Panc1 (cell line): Measurements from ENCODE around the gene CAMK1D. TPM values are rescaled to one million over a fixed set of nuclear protein-coding genes. Genes with fewer than 3 reads are reported as not detected.

Experiments
- ATAC-seq: fragments of 200-7000 bp; cut with Tn5 transposase; 2 replicates; pipeline ENCODE4 v1.9.1; 2020; ENCODE audit warnings: mild to moderate bottlenecking, moderate library complexity
- BruUV-seq: library from RNA; stranded (reverse); fragments of 400-500 nt; replicated peaks from 2 replicates; lab custom pipeline; 2021; lab: Mats Ljungman, UMichigan
- CTCF ChIA-PET: fragments of 300-600 bp; sonication (Branson Sonifier 250); formaldehyde crosslinking; loops from one replicate; lab custom pipeline; 2022; ENCODE audit warnings: antibody characterized with exemption; lab: Charles Lee
- POLR2A ChIA-PET: fragments of 300-600 bp; sonication (Branson Sonifier 250); formaldehyde crosslinking; loops from one replicate; lab custom pipeline; 2022; ENCODE audit warnings: antibody characterized with exemption; lab: Charles Lee
- DNase-seq: peaks from one replicate; pipeline ENCODE4 v3.0.0-alpha.2; 2010; ENCODE audit warnings: low read depth, low spot score
- H3K27ac ChIP-seq: 2 replicates; pipeline ENCODE4 v1.5.1; 2011; ENCODE audit warnings: mild to moderate bottlenecking, low read length, inconsistent platforms
- H3K27me3 ChIP-seq: fragments of 200-500 bp; sonication (Bioruptor generic); 2 replicates; pipeline ENCODE4 v1.6.0; 2014; ENCODE audit warnings: low read length, inconsistent platforms; ENCODE audit not compliant: control insufficient read depth, insufficient read depth
- H3K36me3 ChIP-seq: fragments of 200-500 bp; sonication (Bioruptor generic); 2 replicates; pipeline ENCODE4 v1.5.1; 2014; ENCODE audit warnings: inconsistent platforms, mild to moderate bottlenecking, low read length, moderate library complexity; ENCODE audit not compliant: control insufficient read depth, insufficient read depth
- H3K4me1 ChIP-seq: 2 replicates; pipeline ENCODE4 v1.5.1; 2011; ENCODE audit warnings: inconsistent platforms, mild to moderate bottlenecking, low read length, moderate library complexity; ENCODE audit not compliant: control insufficient read depth, insufficient read depth
- H3K4me3 ChIP-seq, 2 experiments: 2 replicates each; pipeline ENCODE4 v1.5.1; 2011 to 2012; ENCODE audit warnings: low read depth in 2 of 2, low read length in 2 of 2, mild to moderate bottlenecking in 2 of 2, inconsistent platforms in 1 of 2, moderate library complexity in 1 of 2
- H3K9me3 ChIP-seq: fragments of 200-500 bp; sonication (Bioruptor generic); 2 replicates; pipeline ENCODE4 v1.5.1; 2014; ENCODE audit warnings: low read depth, mild to moderate bottlenecking, inconsistent platforms, low read length, moderate library complexity; ENCODE audit not compliant: control insufficient read depth, insufficient read depth
- POLR2AphosphoS5 ChIP-seq: IDR thresholded peaks from 2 replicates; pipeline ENCODE4 v1.6.1; 2012; ENCODE audit warnings: mild to moderate bottlenecking, low read depth, low read length, moderate library complexity
- SIN3A ChIP-seq: IDR thresholded peaks from 2 replicates; pipeline ENCODE4 v1.6.1; 2012; ENCODE audit warnings: low read depth, mild to moderate bottlenecking, low read length, moderate library complexity, borderline replicate concordance; ENCODE audit not compliant: insufficient read depth
- TCF7L2 ChIP-seq: IDR thresholded peaks from 2 replicates; pipeline ENCODE4 v1.6.1; 2011; ENCODE audit warnings: mild to moderate bottlenecking, low read depth, low read length, inconsistent platforms
- in situ Hi-C: cut with HindIII; loops from 2 replicates; pipeline ENCODE4 v1.10.0; 2016; ENCODE audit warnings: low sequenced_read_pairs, low pct_unique_long_range_greater_than_20kb
- intact Hi-C: fragments of 100-400 bp; cut with micrococcal nuclease; formaldehyde crosslinking; loops from one replicate; pipeline ENCODE4 v1.10.0; 2022; ENCODE audit not compliant: unreplicated experiment
- total RNA-seq: library from RNA; stranded (reverse); gene quantifications from one replicate; pipeline ENCODE4 v1.2.1, GENCODE V29; 2021; ENCODE audit not compliant: unreplicated experiment
- TF ChIP-seq, protein P1 (sequence below), 2 experiments: IDR thresholded peaks; 2 replicates each; pipeline ENCODE4 v1.6.1; 2011 to 2012; ENCODE audit warnings: low read depth in 2 of 2, control low read depth in 1 of 2, low read length in 1 of 2, mild to moderate bottlenecking in 1 of 2, moderate library complexity in 1 of 2; ENCODE audit not compliant: insufficient read depth in 1 of 2
- TF ChIP-seq, protein P2 (sequence below): fragments of 450-650 bp; IDR thresholded peaks from 2 replicates; pipeline ENCODE4 v1.5.1; 2017; ENCODE audit warnings: mild to moderate bottlenecking

CAMK1D gene
- total RNA-seq, 1 experiment from 2014 or later = 5.7 TPM

GRCh38 chr10:12633776-12634620 lies 284.7 kb downstream of the CAMK1D start:
- TF ChIP-seq, protein P1, sequence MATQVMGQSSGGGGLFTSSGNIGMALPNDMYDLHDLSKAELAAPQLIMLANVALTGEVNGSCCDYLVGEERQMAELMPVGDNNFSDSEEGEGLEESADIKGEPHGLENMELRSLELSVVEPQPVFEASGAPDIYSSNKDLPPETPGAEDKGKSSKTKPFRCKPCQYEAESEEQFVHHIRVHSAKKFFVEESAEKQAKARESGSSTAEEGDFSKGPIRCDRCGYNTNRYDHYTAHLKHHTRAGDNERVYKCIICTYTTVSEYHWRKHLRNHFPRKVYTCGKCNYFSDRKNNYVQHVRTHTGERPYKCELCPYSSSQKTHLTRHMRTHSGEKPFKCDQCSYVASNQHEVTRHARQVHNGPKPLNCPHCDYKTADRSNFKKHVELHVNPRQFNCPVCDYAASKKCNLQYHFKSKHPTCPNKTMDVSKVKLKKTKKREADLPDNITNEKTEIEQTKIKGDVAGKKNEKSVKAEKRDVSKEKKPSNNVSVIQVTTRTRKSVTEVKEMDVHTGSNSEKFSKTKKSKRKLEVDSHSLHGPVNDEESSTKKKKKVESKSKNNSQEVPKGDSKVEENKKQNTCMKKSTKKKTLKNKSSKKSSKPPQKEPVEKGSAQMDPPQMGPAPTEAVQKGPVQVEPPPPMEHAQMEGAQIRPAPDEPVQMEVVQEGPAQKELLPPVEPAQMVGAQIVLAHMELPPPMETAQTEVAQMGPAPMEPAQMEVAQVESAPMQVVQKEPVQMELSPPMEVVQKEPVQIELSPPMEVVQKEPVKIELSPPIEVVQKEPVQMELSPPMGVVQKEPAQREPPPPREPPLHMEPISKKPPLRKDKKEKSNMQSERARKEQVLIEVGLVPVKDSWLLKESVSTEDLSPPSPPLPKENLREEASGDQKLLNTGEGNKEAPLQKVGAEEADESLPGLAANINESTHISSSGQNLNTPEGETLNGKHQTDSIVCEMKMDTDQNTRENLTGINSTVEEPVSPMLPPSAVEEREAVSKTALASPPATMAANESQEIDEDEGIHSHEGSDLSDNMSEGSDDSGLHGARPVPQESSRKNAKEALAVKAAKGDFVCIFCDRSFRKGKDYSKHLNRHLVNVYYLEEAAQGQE (IDR thresholded peaks at IDR 0.05; ENCODE audit: insufficient read depth in 1 of 2, low read depth in 2 of 2, low read length in 1 of 2) = no peak
- TF ChIP-seq POLR2AphosphoS5 = no peak
- no peak for TF ChIP-seq TCF7L2
- TF ChIP-seq SIN3A = no peak
- TF ChIP-seq, protein P2, sequence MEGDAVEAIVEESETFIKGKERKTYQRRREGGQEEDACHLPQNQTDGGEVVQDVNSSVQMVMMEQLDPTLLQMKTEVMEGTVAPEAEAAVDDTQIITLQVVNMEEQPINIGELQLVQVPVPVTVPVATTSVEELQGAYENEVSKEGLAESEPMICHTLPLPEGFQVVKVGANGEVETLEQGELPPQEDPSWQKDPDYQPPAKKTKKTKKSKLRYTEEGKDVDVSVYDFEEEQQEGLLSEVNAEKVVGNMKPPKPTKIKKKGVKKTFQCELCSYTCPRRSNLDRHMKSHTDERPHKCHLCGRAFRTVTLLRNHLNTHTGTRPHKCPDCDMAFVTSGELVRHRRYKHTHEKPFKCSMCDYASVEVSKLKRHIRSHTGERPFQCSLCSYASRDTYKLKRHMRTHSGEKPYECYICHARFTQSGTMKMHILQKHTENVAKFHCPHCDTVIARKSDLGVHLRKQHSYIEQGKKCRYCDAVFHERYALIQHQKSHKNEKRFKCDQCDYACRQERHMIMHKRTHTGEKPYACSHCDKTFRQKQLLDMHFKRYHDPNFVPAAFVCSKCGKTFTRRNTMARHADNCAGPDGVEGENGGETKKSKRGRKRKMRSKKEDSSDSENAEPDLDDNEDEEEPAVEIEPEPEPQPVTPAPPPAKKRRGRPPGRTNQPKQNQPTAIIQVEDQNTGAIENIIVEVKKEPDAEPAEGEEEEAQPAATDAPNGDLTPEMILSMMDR = no peak
- ChIA-PET POLR2A (no interaction called here), CTCF (no interaction called here)
- intact Hi-C loops = no loop called here
- DNase-seq (no peak), ATAC-seq (no peak)
- Histone ChIP-seq H3K27me3 (no peaks in the 10 kb centered on the region), H3K4me3 (no peak overlapping the region), H3K4me1 (no peaks in the 10 kb centered on the region; the same call in 1 of the 2 replicates), H3K9me3 (no peaks in the 10 kb centered on the region), H3K27ac (no peak overlapping the region), H3K36me3 (no peaks in the 10 kb centered on the region)
- in situ Hi-C loops = no loop called here
- BruUV-seq = no TSS peak

- Histone ChIP-seq H3K27me3 (no peaks in the 10 kb centered on the region), H3K36me3 (no peaks in the 10 kb centered on the region), H3K4me1 (no peaks in the 10 kb centered on the region), H3K4me3 (no peak overlapping the region), H3K27ac (no peak overlapping the region), H3K9me3 (no peaks in the 10 kb centered on the region)
- POLR2A ChIA-PET = no interaction called here
- CTCF ChIA-PET = no interaction called here
- ATAC-seq (no peak), DNase-seq (no peak)
- TF ChIP-seq POLR2AphosphoS5 (no peak), SIN3A (no peak), TCF7L2 (no peak)
- TF ChIP-seq, protein P2 = no peak
- TF ChIP-seq, protein P1 (IDR thresholded peaks at IDR 0.05; ENCODE audit: insufficient read depth in 1 of 2, low read depth in 2 of 2, low read length in 1 of 2) = no peak
- intact Hi-C loops = no loop called here
- in situ Hi-C loops = no loop called here
- BruUV-seq = no TSS peak
Observed at GRCh38 chr10:12634621-12634931, 285.2 kb downstream of the CAMK1D start.
